Stimulated activated CD8-positive, alpha-beta memory T cell treated with anti-CD3 and anti-CD28 coated beads, Interleukin-12 subunit alpha, Interleukin-12 subunit beta, amount 100 ng/mL, for 24 hours (primary cell): ENCODE data around the gene SLC6A8.

ENCODE experiments used
- DNase-seq: peaks from one replicate; pipeline ENCODE4 v3.0.0-alpha.2; 2020; ENCODE audit errors: extremely low read depth

Gene SLC6A8

DNA sequence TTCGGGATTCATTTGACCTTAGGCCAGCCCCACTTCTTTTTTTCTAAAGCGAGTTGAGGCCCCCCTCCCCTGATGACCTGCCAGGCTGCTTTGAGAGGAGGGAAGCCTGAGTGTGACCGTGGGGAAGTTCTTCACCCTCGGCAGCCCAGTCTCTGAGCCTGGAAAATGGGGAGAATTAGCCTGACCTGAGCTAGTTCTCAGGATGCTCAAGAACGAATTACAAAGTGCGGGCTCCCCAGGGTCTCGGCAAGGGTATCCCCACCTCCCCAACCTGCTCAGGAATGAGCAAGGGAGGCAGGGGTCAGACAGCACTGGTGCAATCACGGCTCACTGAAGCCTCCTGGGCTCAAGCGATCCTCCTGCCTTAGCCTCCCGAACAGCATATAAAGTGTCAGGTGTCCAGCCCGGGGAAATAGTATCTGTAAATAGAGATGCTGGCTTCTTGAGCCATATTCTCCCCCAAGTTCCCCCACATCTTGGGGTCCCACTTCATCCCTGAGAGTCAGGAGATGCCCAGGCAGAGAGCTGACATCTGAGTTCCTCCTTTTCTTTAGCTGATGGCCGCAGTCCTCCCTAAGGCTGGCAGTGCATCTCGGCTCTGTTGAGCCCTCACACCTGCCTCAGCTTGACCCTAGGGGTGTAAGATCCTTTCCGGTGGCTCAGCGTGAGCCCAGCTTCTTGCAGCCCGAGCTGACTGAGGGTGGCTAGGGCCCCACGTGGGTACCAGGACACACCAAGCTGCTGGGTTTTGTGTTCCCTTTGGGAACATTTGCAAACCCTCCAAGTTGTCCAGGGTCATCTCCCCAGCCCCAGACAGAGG lies 39.2 kb upstream of the SLC6A8 start:
- DNase-seq: no peak

DNA sequence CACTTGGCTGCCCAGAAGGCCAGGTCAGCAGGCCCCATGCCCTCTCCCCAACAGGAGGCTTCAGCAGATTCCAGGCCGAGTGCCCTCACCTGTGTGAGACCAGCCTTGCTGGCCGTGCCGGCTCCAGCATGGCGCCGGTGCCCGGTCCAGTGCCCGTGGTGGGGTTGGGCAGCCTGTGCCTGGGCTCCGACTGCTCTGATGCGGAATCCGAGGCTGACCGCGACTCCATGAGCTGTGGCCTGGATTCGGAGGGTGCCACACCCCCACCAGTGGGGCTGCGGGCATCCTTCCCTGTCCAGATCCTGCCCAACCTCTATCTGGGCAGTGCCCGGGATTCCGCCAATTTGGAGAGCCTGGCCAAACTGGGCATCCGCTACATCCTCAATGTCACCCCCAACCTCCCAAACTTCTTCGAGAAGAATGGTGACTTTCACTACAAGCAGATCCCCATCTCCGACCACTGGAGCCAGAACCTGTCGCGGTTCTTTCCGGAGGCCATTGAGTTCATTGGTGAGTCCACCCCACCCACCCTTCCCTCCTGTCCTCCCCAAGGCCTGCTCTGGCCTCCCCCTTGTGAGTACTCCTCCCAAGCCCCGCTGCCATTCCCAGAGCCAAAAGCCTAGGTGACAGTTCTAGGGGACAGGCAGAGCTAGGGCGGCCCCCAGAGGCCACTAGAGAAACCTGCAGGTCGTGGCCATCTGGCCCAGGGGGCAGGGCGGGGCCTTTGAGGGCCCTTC lies 38.4 kb upstream of the SLC6A8 start:
- DNase-seq: no peak

DNA sequence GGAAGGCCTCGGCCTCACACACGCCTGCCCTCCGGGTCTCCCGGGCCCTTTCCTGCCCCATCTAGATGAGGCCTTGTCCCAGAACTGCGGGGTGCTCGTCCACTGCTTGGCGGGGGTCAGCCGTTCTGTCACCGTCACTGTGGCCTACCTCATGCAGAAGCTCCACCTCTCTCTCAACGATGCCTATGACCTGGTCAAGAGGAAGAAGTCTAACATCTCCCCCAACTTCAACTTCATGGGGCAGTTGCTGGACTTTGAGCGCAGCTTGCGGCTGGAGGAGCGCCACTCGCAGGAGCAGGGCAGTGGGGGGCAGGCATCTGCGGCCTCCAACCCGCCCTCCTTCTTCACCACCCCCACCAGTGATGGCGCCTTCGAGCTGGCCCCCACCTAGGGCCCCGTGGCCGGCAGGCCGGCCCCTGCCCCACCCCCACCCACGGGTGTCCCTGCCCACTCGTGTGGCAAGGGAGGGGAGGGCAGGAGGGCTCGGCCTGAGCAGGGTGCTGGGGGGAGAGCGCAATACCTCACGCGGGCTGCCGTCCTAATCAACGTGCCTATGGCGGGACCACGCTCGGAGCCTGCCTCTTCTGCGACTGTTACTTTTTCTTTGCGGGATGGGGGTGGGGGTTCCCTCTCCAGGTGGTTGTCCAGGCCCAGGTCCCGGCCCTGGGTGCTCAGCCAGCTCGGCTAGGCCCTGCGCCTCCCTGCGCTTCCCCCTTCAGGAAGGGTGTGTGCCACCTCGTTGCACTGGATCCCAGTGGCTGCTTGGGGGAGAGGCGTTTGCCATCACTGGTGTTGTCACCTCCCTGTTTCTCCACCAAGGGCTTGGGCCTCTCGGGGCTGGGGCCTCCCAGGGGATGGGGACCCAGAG lies 37.6 kb upstream of the SLC6A8 start:
- DNase-seq: no peak

DNA sequence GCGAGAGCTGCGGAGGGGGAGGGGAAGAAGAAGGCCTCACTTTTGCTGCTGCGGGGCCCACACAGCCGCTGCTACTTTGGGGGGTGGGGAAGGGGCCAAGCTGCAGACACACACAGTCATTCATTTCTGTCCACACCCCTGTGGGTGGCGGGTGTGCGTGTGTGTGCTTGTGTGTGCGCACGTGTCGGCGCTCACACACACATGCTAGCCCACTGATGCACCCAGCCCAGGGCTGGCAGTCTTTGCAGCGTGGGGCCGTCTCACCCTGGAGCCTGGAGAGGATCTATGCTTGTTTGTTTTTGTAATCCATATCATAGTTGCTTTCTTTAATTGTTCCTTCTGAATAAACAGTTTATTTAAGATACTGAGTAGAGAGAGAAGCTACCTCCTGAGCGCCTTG lies 36.8 kb upstream of the SLC6A8 start:
- no peak for DNase-seq

DNA sequence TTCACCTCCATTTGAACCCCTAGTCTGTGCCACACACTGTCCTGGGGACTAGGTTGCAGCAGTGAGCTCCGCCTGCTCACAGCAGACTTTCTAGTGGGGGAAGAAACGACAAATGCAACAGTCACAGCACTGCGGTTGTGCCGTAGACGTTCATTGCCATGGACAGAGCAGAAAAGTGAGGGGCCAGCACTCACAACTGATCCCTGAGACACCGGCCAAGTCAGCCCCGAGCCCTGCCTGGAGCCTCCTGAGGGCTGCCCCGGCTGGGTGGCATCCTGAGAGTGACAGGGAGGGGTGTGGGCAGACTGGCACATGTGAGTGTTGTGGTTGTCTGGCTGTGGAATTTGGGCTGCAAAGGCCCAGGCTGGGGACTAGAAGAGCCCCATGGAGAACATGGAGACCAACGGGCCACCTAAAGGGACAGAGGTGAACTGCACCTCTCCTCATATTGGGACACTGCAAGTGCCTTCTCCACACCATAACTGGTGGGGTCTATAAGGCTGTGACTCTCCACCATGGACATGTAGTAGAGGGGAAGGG lies 36.1 kb upstream of the SLC6A8 start:
- DNase-seq: no peak

DNA sequence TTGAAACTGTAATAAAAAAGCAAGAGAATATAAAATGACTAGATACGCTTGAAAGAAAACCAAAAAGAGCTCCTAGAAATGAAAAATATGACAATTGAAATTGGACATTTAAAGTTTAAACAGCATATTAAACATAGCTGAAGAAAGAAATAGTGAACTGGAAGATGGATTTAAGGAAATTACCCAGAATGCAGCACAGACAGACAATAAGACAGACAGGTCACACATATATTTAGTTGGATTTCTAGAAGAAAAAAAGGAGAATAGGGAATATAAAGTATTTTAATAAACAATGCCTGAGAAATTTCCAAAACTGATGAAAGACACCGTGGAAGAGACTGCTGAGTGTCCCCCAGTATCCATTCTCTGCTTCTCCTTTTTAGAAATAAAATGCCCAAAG lies 34.2 kb upstream of the SLC6A8 start:
- no peak for DNase-seq

DNA sequence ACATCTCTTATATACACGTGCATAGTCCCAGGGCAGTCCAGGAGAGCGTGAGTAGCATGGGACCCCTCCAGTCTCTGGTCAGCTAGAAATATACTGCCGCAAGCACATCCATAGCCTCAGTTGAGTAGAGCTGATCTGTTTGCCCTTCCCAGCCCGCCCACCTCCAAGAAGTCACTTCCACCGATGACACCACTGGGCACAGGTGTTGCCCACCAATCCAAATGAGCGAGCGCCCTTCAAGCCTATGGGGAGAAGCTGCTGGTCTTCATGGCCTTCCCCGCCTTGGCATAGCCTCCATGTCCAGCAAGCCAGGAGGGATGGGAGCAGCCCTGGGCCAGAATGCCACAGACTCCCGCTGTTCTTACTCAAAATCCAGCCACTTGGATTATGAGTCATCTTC lies 30.6 kb upstream of the SLC6A8 start:
- no peak for DNase-seq

DNA sequence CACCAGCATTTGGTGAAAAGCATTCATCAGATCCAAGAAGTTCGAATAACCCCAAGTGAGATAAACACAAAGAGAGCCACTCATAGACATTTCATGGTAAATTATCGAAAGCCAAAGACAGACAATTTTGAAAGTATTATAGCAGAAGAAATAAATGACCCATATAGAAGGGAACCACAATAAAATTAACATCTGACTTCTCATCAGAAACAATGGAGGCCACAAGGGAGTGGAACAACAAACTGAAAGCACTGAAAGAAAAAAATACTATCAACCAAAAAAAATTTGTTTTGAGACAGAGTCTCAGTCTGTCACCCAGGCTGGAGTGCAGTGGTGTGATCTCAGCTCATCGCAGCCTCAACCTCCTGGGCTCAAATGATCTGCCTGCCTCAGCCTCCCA lies 28.5 kb upstream of the SLC6A8 start:
- DNase-seq: no peak

DNA sequence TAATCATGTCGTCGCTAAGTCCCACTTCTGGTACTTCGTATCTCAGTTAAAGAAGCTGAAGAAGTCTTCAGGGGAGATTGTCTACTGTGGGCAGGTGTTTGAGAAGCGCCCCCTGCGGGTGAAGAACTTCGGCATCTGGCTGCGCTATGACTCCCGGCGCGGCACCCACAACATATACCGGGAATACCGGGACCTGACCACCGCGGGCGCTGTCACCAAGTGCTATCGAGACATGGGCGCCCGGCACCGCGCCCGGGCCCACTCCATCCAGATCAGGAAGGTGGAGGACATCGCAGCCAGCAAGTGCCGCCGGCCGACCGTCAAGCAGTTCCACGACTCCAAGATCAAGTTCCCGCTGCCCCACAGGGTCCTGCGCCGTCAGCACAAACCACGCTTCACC lies 25.5 kb upstream of the SLC6A8 start:
- no peak for DNase-seq

DNA sequence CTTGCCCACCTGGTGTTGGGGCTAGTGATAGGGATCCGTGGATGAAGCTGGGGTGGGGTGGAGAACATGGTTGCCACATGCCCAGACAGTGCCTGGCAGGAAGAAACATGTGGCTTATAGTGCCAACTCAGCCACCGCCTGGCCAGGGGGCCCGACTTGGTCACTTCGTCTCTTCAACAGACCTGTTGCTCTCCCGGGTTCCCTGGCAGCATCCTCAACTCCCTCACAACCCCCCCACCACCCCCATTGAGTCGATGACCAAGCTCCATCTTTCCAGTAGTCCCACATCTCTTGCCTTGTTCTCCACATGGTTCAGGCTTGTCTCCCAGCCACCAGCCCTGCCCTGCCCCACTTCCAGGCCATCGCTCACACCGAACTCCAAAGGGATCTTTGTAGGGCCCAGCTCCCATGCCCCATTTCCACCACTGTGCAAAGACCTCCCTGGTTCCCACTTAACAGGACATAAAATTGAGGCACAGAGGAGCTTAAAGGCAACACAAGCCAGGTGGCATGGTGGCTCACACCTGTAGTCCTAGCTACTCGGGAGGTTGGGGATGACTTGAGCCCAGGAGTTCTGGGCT lies 21.9 kb upstream of the SLC6A8 start:
- no peak for DNase-seq

DNA sequence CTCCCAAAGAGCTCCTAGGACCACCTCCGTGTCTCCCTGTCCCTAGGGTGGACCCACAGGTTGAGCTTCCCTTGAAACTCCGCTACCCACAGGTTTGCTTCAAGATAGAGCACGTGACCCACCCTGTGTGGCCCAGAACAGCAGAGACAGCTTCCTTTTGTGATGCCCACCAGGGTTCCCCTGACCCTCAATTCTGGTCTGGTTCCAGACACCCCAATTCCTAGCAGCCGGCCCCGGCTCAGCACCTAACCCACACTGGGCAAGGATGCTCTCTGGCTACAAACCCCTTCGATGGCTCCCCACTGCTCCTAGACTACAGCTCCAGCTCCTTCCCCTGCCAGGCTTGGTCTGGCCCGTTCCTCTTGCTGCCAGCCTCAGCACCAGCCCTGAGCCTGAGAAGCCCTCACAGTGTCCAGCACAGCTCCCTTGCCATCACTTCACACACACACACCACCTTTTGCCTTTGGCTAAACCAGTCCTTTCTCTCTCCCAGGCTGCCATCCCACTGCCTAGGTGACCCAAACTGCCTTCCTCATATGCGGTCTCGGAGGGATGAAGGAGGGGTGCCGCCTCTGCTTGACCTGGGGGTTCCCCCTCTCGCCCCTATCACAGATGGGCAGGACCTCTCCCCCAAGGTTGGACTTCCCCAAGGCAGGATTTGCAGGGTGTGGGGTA lies 20.3 kb upstream of the SLC6A8 start:
- no peak for DNase-seq

DNA sequence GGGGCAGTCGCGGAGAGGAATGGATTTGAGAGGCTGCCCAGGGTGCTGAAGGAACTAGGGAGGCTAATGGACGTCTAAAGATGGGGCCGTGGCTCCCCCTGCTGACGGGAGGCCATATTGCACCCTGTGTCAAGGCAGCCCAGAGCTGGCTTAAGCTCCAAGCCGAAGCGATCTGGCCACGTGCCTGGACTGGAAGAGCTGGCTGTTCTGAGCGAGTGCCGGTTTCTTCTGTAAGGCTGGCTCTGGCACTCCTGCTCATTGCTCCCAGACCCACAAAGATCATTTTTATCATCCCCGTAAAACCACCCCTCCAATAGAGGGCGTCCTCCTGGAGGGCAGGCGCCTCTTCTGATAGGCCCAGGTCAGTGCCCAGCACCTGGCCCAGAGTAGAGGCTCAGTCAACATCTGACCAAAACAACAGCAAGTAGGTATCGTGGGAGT lies 19.8 kb upstream of the SLC6A8 start:
- no peak for DNase-seq

DNA sequence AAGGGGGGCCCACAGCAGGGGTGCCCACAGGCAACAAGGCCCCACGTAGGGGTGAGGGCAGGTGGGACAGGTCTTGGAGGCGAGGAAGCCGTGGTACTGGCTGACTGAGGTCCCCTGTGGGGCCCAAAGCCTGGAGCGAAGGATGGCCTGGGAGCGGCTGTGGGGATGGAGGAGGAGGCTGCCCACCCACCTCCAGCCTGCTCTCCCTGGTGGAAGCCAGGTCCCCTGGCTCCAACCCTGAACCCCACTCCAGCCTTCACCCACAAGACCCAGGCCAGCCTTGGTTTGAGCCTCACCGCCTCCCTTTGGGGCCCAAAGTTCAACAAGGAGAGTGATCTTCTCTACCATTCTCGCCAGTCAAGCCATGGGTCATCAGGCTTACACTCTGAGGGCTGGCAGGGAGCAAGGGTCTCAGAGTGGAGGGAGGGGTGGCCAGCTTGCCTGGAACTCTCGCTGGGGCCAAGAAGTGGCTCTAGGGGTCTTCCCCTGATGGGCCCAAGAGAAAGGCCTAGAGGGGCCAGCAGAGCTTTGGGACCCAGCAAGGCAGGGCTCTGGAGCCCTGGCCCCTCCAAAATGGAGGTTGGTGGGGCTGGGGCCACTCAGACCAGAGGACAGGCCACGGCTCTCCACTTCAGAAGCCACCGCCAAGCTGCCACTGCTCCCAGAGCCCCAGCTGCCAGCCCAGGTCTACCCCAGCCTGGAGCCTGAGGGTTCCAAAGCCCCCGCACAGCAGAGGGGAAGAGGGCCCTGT lies 19.1 kb upstream of the SLC6A8 start:
- no peak for DNase-seq

DNA sequence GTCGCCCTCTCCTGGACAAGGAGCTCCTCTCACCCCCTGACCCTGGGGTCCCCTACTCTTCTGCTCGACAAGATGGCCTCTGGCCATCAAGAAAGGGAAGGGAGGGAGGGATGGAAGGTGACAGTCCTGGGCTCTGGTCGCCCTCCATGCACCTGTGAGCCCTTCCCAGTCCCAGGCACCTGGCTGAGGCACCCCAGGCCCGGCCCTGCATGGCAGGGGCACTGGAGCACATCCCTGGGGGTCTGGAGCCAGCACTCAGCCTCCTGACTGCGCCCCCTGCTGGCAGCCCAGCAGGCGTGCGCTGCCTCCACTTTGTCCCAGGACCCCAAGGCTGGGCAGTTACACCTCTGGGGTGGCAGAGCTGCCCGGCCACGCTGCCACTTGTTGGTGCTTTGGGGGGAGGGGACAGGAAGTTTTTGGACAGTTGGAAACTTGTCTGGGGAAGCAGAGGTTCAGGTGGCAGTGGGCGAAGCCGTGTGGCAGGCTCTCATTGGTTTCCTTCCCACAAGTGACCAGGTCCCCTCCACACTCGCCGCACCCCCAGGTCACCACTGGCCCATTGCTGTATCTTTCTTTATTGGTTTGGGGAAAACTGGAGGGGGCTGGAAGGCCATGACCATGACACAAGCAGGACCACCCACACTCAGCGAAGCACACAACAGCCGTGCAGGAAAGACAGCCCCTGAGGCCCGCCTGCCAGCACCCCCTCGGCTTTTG lies 18.4 kb upstream of the SLC6A8 start:
- DNase-seq: no peak

DNA sequence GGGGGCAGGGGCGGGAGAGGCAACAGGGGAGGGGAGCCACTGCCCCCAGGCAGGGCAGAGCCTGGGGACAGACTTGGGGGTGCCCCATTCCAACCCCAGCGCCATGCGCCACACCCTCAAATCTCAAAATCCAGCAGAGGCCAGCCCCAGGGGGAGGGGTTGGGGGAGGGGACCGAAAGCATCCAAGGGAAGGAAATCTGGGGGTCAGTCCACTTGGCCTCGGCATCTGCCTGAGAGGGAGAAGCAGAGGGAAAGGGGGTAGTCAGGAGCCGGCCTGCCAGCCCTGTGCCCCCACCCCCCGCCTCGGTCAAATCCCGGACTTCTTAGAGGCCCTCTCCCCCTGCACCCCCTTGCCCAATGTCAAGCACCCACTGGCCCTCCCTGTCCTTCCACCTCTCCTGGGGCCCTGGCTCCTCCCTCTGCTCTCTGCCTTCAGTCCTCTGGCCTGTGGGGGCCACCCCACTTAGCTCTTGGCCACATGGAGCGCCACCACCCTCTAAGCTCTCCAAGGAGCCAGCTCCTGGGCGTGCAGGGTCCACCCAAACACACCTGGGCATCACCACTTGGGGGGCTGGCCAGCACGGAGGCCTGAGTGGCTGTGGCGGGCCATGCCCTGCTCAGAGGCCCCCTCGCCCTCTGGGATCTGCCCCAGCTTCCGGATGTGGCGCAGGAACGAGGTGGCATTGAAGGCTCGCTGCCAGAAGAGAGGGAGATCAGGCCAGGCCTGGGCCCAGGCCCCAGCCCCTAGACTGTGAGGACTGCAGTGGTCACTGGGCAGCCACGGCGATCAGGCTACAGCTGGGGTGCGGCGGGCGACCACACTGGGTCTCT lies 17.6 kb upstream of the SLC6A8 start:
- no peak for DNase-seq

DNA sequence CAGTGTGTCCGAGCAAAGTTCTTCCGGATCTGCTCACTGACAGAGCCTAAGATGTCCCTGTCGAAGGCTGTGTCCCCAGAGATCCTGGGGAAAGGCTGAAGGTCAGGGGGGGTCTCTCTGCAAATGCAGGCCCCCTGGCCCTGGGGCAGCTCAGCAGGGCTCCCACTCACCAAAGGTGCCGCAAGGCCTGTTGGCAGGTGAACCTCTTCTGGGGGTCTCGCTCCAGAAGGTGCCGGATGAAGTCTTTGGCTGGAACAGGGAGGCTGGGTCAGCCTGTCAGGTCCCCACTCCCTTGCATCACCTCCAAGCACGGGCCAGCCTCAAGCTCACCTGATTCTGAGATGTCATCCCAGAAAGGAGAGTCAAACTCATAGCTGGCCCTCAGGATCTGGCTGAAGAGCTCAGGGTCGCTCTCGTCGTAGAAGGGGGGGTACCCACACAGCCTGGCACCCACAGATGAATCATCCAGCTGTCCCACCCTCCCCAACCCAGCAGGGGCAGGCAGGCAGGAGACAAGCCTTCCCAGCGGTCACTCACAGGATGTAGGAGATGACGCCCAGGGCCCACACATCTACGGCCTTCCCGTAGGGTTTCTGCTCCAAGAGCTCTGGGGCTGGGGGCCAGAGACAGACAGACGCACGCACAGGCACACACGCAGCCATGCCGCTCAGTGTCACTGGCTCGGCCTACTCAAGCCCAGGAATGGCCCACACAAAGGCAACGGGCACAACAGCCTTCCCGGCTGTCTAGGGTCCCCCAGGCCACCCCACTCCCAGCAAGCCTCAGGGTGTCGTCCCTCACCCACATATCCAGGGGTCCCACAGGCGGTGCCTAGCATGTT lies 16.8 kb upstream of the SLC6A8 start:
- DNase-seq: no peak

DNA sequence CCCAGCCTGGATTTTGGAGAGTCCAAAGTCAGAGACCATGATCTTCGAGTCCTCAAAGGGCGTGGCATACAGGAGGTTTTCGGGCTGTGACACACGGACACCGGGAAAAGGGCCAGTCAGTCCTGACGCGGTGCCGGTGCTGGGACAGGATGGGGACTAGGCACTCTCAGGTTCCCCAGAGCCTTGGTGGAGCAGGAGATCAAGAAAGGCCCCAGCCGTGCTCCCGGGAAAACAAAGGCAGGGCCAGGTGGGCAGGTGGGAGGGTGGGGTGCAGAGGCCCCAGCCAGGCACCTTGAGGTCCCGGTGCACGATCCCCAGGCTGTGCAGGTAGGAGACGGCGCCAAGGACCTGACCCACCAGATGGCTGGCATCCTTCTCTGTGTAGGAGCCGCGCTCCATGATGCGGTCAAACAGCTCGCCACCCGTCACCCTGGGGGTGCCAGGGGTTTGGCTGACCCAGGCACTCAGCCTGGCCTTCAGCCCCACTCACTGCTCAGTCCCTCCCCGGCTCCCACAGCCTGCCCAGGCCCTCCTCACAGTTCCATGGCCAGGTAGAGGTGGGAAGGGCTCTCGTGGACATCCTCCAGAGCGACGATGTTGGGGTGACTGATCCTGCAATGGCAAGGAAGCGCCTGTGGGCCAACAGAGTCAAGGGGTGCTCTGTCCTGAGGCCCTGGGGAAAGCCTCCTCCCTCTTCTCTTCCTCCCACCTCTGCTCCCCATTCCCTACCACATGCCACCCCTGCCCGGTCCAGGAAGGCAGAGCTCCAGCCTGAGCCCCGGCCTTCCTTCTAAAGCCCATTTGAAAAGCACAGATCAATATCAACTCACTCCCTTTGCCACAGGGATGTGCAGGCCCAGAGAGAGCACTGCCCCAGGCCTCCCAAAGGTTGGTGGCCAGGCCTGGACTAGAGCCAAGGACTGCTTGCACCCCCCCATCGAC lies 15.9 kb upstream of the SLC6A8 start:
- no peak for DNase-seq
